ENCODE results near the gene RCHY1.

GRCh38 chr4:75497133-75497532, 17.1 kb downstream of the RCHY1 start:
- TF ChIP-seq CTCF (IDR thresholded peaks at IDR 0.05) (no peak), POLR2A (IDR thresholded peaks at IDR 0.05) (no peak)
